Endodermal cell (in vitro differentiated cells): ENCODE data around the gene ABR. TPM values are rescaled to one million over a fixed set of nuclear protein-coding genes. Genes with fewer than 3 reads are reported as not detected.
A peak's percentile ranks its signal among the peaks of the same experiment; 100 is the strongest.

Experiments used
- DNase-seq: peaks from one replicate; pipeline ENCODE4 v3.0.0-alpha.2; 2017
- H3K27ac ChIP-seq: 2 replicates; pipeline ENCODE4 v1.5.1; 2013; ENCODE audit warnings: mild to moderate bottlenecking, low read depth, low read length, moderate library complexity
- H3K27me3 ChIP-seq: 2 replicates; pipeline ENCODE4 v1.6.1; 2013; ENCODE audit warnings: mild to moderate bottlenecking, low read length, moderate library complexity; ENCODE audit not compliant: insufficient read depth, control insufficient read depth, poor library complexity, severe bottlenecking
- H3K36me3 ChIP-seq: 2 replicates; pipeline ENCODE4 v1.7.0; 2013; ENCODE audit warnings: mild to moderate bottlenecking, low read length, moderate library complexity; ENCODE audit not compliant: control insufficient read depth, insufficient read depth
- H3K4me1 ChIP-seq: one replicate; pipeline ENCODE4 v1.7.0; 2013; ENCODE audit warnings: low read length; ENCODE audit not compliant: control insufficient read depth, insufficient read depth
- H3K4me3 ChIP-seq: 2 replicates; pipeline ENCODE4 v1.5.1; 2013; ENCODE audit warnings: mild to moderate bottlenecking, low read length, moderate library complexity
- H3K9ac ChIP-seq: 2 replicates; pipeline ENCODE4 v1.6.1; 2013; ENCODE audit warnings: mild to moderate bottlenecking, low read length, moderate library complexity; ENCODE audit not compliant: poor library complexity, severe bottlenecking; ENCODE audit errors: extremely low read depth
- H3K9me3 ChIP-seq: 2 replicates; pipeline ENCODE4 v1.6.1; 2013; ENCODE audit warnings: mild to moderate bottlenecking, low read length, moderate library complexity; ENCODE audit not compliant: control insufficient read depth
- H3K27ac Mint-ChIP-seq: 2 replicates; pipeline ENCODE4 v1.8.0; 2020; ENCODE audit warnings: mixed read lengths
- H3K27me3 Mint-ChIP-seq: 2 replicates; pipeline ENCODE4 v1.8.0; 2021; ENCODE audit warnings: mild to moderate bottlenecking, mixed read lengths; ENCODE audit not compliant: insufficient read depth
- H3K36me3 Mint-ChIP-seq: 2 replicates; pipeline ENCODE4 v1.8.0; 2020; ENCODE audit warnings: low read depth, mixed read lengths
- H3K4me1 Mint-ChIP-seq: 2 replicates; pipeline ENCODE4 v1.8.0; 2020; ENCODE audit warnings: mixed read lengths
- H3K4me3 Mint-ChIP-seq: 2 replicates; pipeline ENCODE4 v1.8.0; 2020; ENCODE audit warnings: mild to moderate bottlenecking, moderate library complexity, mixed read lengths
- H3K9me3 Mint-ChIP-seq: 2 replicates; pipeline ENCODE4 v1.8.0; 2020; ENCODE audit warnings: mild to moderate bottlenecking, mixed read lengths
- WGBS, 2 experiments: methylation state at CpG; one replicate each; pipeline versions ENCODE4 v1.1.5 to v1.1.7; 2013; ENCODE audit warnings: missing lambda C conversion rate in 2 of 2, mixed read lengths in 1 of 2; ENCODE audit not compliant: insufficient coverage in 1 of 2, insufficient read length in 1 of 2; 5-methylcytosine and 5-hydroxymethylcytosine counted together
- total RNA-seq, 2 donors: library from RNA; stranded (reverse); fragmentation: NEBNext Ultra II Directional in 1 of 2; extraction: Animal tissue kit (Norgen Biotek cat#: 25700) in 1 of 2; gene quantifications; 2 replicates in 1 of 2; 3 replicates in 1 of 2; pipeline ENCODE4 v1.2.1, GENCODE V29; 2021
- TF ChIP-seq, protein P1 (sequence below): fragments of 200-600 bp; sonication (generic); conservative IDR thresholded peaks from 2 replicates; pipeline ENCODE4 v1.5.0; 2021; ENCODE audit warnings: antibody characterized with exemption, mild to moderate bottlenecking

The ABR gene
- total RNA-seq, 2 donors from 2014 or later = 51.1 to 58.7 TPM

DNA sequence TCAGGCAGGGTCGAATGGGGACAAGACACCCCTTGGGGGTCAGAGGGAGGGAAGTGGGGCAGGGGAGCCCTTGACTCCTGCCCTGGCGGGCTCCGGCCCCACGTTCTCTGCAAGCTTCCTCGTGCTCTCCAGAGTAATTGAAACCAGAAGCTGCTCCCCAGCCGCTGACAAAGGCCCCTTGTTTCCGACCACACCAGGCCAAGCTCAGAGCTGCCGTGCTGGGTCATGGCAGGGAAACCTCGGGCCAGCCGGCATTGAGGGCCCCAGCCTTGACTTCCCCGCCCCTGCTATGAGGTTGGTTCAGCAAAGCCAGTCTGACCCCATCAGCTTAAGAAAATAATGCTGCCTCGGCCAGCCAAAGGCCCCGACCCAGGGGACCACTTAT is 139.6 kb downstream of the ABR start:
- H3K9me3 Mint-ChIP-seq = no peaks in the 10 kb centered on the region
- H3K27me3 ChIP-seq = no peaks in the 10 kb centered on the region
- H3K36me3 Mint-ChIP-seq = peaks cover 21% of the 10 kb centered on the region
- no peak for DNase-seq
- TF ChIP-seq, protein P1, sequence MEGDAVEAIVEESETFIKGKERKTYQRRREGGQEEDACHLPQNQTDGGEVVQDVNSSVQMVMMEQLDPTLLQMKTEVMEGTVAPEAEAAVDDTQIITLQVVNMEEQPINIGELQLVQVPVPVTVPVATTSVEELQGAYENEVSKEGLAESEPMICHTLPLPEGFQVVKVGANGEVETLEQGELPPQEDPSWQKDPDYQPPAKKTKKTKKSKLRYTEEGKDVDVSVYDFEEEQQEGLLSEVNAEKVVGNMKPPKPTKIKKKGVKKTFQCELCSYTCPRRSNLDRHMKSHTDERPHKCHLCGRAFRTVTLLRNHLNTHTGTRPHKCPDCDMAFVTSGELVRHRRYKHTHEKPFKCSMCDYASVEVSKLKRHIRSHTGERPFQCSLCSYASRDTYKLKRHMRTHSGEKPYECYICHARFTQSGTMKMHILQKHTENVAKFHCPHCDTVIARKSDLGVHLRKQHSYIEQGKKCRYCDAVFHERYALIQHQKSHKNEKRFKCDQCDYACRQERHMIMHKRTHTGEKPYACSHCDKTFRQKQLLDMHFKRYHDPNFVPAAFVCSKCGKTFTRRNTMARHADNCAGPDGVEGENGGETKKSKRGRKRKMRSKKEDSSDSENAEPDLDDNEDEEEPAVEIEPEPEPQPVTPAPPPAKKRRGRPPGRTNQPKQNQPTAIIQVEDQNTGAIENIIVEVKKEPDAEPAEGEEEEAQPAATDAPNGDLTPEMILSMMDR = no peak
- no peak overlapping the region for H3K4me3 Mint-ChIP-seq
- 89 to 93% methylated on average over 8 to 13 of the region's 13 CpGs for WGBS, 2 experiments
- no peaks in the 10 kb centered on the region for H3K9me3 ChIP-seq
- no peak overlapping the region for H3K9ac ChIP-seq
- H3K27me3 Mint-ChIP-seq = no peaks in the 10 kb centered on the region
- no peak overlapping the region for H3K4me3 ChIP-seq
- no peaks in the 10 kb centered on the region for H3K4me1 ChIP-seq
- H3K4me1 Mint-ChIP-seq = no peaks in the 10 kb centered on the region
- H3K27ac Mint-ChIP-seq = no peak overlapping the region
- peaks cover 11% of the 10 kb centered on the region for H3K36me3 ChIP-seq
- H3K27ac ChIP-seq = peak overlapping the region; percentile 84

DNA sequence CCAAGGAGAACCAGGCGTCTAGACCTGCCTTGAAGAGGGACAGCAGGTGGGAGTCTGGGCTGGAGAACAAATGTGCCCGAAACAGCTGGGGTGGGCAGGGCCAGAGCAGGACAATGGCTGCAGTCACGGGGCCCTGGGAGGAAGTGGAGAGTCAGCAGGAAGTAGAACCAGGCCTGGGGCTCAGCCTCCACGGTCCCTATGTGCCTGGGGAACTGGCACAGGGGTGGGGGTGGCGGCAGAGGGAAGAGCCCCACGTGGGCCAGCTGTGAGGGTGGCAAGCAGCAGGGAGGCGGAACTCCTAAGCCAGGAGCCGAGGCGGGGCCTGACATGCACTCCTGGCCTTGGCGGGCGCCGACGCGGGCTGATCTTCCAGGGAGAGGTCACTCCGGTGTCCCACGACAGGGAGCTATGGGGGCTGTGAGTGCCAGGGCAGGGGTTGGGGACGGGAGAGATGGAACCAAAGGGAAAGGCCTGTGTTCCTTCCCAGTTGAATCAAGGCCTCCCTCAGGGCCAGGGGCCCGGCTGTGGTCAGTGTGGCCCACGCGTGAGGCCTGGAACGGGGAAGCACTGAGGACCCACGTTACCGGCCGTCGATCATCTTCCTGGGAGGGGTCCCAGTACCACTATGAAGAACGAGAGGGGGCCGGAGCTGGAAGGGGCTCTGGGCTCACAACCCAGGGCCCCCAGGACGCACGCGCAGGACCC is 140.1 kb downstream of the ABR start:
- Histone ChIP-seq H3K4me1 (no peaks in the 10 kb centered on the region), H3K9ac (no peak overlapping the region), H3K9me3 (no peaks in the 10 kb centered on the region), H3K27ac (peak overlapping the region; percentile 84), H3K36me3 (peaks cover 11% of the 10 kb centered on the region), H3K27me3 (no peaks in the 10 kb centered on the region), H3K4me3 (no peak overlapping the region)
- DNase-seq = peak; percentile 74
- Mint-ChIP-seq H3K27ac (peak overlapping the region; percentile 44), H3K36me3 (peaks cover 16% of the 10 kb centered on the region), H3K9me3 (no peaks in the 10 kb centered on the region), H3K4me3 (no peak overlapping the region), H3K27me3 (no peaks in the 10 kb centered on the region), H3K4me1 (no peaks in the 10 kb centered on the region)
- 86 to 94% methylated on average over 17 to 26 of the region's 30 CpGs for WGBS, 2 experiments
- TF ChIP-seq, protein P1 = no peak

DNA sequence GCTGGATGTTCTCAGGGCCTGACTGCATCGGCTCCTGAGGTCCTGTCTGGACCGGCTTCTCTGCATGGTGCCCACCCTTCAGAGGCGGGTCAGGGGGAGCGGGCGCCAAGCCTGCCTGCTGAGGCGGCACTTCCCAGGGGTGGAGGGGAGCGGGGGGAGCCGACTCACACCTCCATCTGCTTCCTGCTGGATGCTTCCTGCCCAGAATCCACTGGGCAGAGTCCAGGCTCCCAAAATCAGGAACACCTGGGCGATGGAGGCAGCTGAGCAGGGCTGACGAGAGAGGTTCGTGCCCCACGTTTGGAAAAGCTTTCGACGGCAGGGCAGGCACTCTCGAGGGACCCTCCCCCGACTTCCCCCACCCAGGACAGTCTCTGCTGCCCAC is 140.7 kb downstream of the ABR start:
- TF ChIP-seq, protein P1 = no peak
- Mint-ChIP-seq H3K36me3 (peaks cover 14% of the 10 kb centered on the region), H3K4me3 (no peak overlapping the region), H3K27me3 (no peaks in the 10 kb centered on the region), H3K27ac (no peak overlapping the region), H3K4me1 (no peaks in the 10 kb centered on the region), H3K9me3 (no peaks in the 10 kb centered on the region)
- Histone ChIP-seq H3K9me3 (no peaks in the 10 kb centered on the region), H3K4me1 (no peaks in the 10 kb centered on the region), H3K36me3 (peaks cover 11% of the 10 kb centered on the region), H3K27ac (peak overlapping the region; percentile 84), H3K27me3 (no peaks in the 10 kb centered on the region), H3K9ac (no peak overlapping the region), H3K4me3 (no peak overlapping the region)
- peak; percentile 68 for DNase-seq
- WGBS, 2 experiments = 86 to 87% methylated on average over 11 to 16 of the region's 16 CpGs
